Measurements from ENCODE around the gene LTB. TPM values are rescaled to one million over a fixed set of nuclear protein-coding genes. Genes with fewer than 3 reads are reported as not detected.

LTB gene
- total RNA-seq, 4 donors from 2014 or later, result 0.57 TPM; not detected in 3

GRCh38 chr6:31575952-31576685 lies 6.1 kb downstream of the LTB start:
- TF ChIP-seq POLR2AphosphoS5 (IDR thresholded peaks at IDR 0.05), result no peak
- no peak for TF ChIP-seq CTCF (IDR thresholded peaks at IDR 0.05)
- TF ChIP-seq EP300 (IDR thresholded peaks at IDR 0.05), result no peak
- TF ChIP-seq POLR2A (IDR thresholded peaks at IDR 0.05), result no peak
- 52 to 75% methylated on average over 5 to 6 of the region's 8 CpGs for WGBS, 2 donors (ENCODE audit: low coverage in 1 of 2)
- Histone ChIP-seq H3K36me3 (no peaks in the 10 kb centered on the region), H3K9me3 (no peaks in the 10 kb centered on the region), H3K4me3 (peak overlapping the region in 1 of 2 donors; percentile 38), H3K27ac (peak overlapping the region in 3 of 4 donors; percentile 54 to 71 (median 54)), H3K27me3 (peaks cover 15% of the 10 kb centered on the region), H3K4me1 (peaks cover 0 to 8% (median 0%) of the 10 kb centered on the region in 3 donors)
- no peak for ATAC-seq

GRCh38 chr6:31575335-31575901 lies 6.8 kb downstream of the LTB start, which contains the start of gene TNF:
Gene TNF, plus strand, starts transcription at chr6:31575565. Its CDS starts 177 bp downstream, at chr6:31575742.
- ATAC-seq, result peak; percentile 49
- Histone ChIP-seq H3K4me1 (peaks cover 0 to 3% (median 0%) of the 10 kb centered on the region in 3 donors), H3K27ac (peak within 1 kb of the TSS; percentile 24 to 71 (median 54)), H3K4me3 (peak within 1 kb of the TSS; percentile 21 to 38), H3K9me3 (no peaks in the 10 kb centered on the region), H3K36me3 (no peaks in the 10 kb centered on the region), H3K27me3 (peaks cover 15% of the 10 kb centered on the region)
- 40 to 67% methylated on average over 1 to 9 of the region's 19 CpGs for WGBS, 2 donors (ENCODE audit: low coverage in 1 of 2)
- TF ChIP-seq POLR2A (IDR thresholded peaks at IDR 0.05) (peak; percentile 19 to 34), POLR2AphosphoS5 (IDR thresholded peaks at IDR 0.05) (peak; percentile 22), EP300 (IDR thresholded peaks at IDR 0.05) (no peak), CTCF (IDR thresholded peaks at IDR 0.05) (no peak)

GRCh38 chr6:31574106-31575061 lies 7.8 kb downstream of the LTB start:
- peaks cover 20% of the 10 kb centered on the region for H3K27me3 ChIP-seq
- 68 to 76% methylated on average over 6 to 10 of the region's 14 CpGs for WGBS, 2 donors (ENCODE audit: low coverage in 1 of 2)
- TF ChIP-seq POLR2A (IDR thresholded peaks at IDR 0.05), result no peak
- H3K4me3 ChIP-seq, result no peak overlapping the region
- peak overlapping the region in 1 of 4 donors; percentile 71 for H3K27ac ChIP-seq
- no peak for ATAC-seq
- no peaks in the 10 kb centered on the region for H3K36me3 ChIP-seq
- no peaks in the 10 kb centered on the region for H3K4me1 ChIP-seq
- no peaks in the 10 kb centered on the region for H3K9me3 ChIP-seq

GRCh38 chr6:31573239-31574105 lies 8.8 kb downstream of the LTB start:
- ATAC-seq, result no peak
- peaks cover 29% of the 10 kb centered on the region for H3K27me3 ChIP-seq
- no peaks in the 10 kb centered on the region for H3K9me3 ChIP-seq
- H3K4me1 ChIP-seq, result no peaks in the 10 kb centered on the region
- no peaks in the 10 kb centered on the region for H3K36me3 ChIP-seq
- 85 to 100% methylated on average over 3 to 9 of the region's 9 CpGs for WGBS, 2 donors (ENCODE audit: low coverage in 1 of 2)
- H3K27ac ChIP-seq, result no peak overlapping the region
- TF ChIP-seq CTCF (IDR thresholded peaks at IDR 0.05) (no peak), POLR2A (IDR thresholded peaks at IDR 0.05) (no peak), EP300 (IDR thresholded peaks at IDR 0.05) (no peak), POLR2AphosphoS5 (IDR thresholded peaks at IDR 0.05) (no peak)
- no peak overlapping the region for H3K4me3 ChIP-seq
